ENCODE results near the gene DOCK2. TPM values are rescaled to one million over a fixed set of nuclear protein-coding genes. Genes with fewer than 3 reads are reported as not detected.

The DOCK2 gene
- total and polyA plus RNA-seq, 2 donors from 2014 or later: 1.0 to 42.0 TPM

GRCh38 chr5:170110403-170111087 is 473.5 kb downstream of the DOCK2 start:
- Histone ChIP-seq H3K9ac (ENCODE audit: low read length in 3 of 3) (no peak overlapping the region), H3K27me3 (ENCODE audit: control insufficient read depth, insufficient read depth, low read length) (no peaks in the 10 kb centered on the region), H3K27ac (ENCODE audit: low read depth in 2 of 2, low read length in 2 of 2) (no peak overlapping the region), H3K36me3 (ENCODE audit: control insufficient read depth in 2 of 3, insufficient read depth in 3 of 3, low read length in 3 of 3) (no peaks in the 10 kb centered on the region), H3K4me1 (ENCODE audit: control insufficient read depth in 2 of 3, insufficient read depth in 2 of 3, low read depth in 1 of 3, low read length in 3 of 3) (no peaks in the 10 kb centered on the region), H3K4me3 (ENCODE audit: low read length in 3 of 3) (no peak overlapping the region), H3K9me3 (ENCODE audit: control insufficient read depth in 2 of 3, insufficient read depth in 1 of 3, low read length in 3 of 3) (no peaks in the 10 kb centered on the region)
- TF ChIP-seq CTCF (IDR thresholded peaks at IDR 0.05; ENCODE audit: borderline replicate concordance, extremely low read depth, insufficient read depth): no peak
- DNase-seq (no peak), FAIRE-seq (no peak)
- intact Hi-C loops (cut with DNase I): no loop called here

GRCh38 chr5:170111088-170111785 is 474.2 kb downstream of the DOCK2 start:
- Histone ChIP-seq H3K4me3 (ENCODE audit: low read length in 3 of 3) (no peak overlapping the region), H3K4me1 (ENCODE audit: control insufficient read depth in 2 of 3, insufficient read depth in 2 of 3, low read depth in 1 of 3, low read length in 3 of 3) (no peaks in the 10 kb centered on the region), H3K27ac (ENCODE audit: low read depth in 2 of 2, low read length in 2 of 2) (no peak overlapping the region), H3K9me3 (ENCODE audit: control insufficient read depth in 2 of 3, insufficient read depth in 1 of 3, low read length in 3 of 3) (no peaks in the 10 kb centered on the region), H3K9ac (ENCODE audit: low read length in 3 of 3) (no peak overlapping the region), H3K27me3 (ENCODE audit: control insufficient read depth, insufficient read depth, low read length) (no peaks in the 10 kb centered on the region), H3K36me3 (ENCODE audit: control insufficient read depth in 2 of 3, insufficient read depth in 3 of 3, low read length in 3 of 3) (no peaks in the 10 kb centered on the region)
- intact Hi-C loops (cut with DNase I): no loop called here
- DNase-seq (no peak), FAIRE-seq (no peak)
- no peak for TF ChIP-seq CTCF (IDR thresholded peaks at IDR 0.05; ENCODE audit: borderline replicate concordance, extremely low read depth, insufficient read depth)

- TF ChIP-seq CTCF (IDR thresholded peaks at IDR 0.05; ENCODE audit: borderline replicate concordance, extremely low read depth, insufficient read depth): no peak
- no peaks in the 10 kb centered on the region for H3K27me3 ChIP-seq (ENCODE audit: control insufficient read depth, insufficient read depth, low read length)
- H3K27ac ChIP-seq (ENCODE audit: low read depth in 2 of 2, low read length in 2 of 2): no peak overlapping the region
- no peaks in the 10 kb centered on the region for H3K9me3 ChIP-seq (ENCODE audit: control insufficient read depth in 2 of 3, insufficient read depth in 1 of 3, low read length in 3 of 3)
- H3K9ac ChIP-seq (ENCODE audit: low read length in 3 of 3): no peak overlapping the region
- H3K4me1 ChIP-seq (ENCODE audit: control insufficient read depth in 2 of 3, insufficient read depth in 2 of 3, low read depth in 1 of 3, low read length in 3 of 3): no peaks in the 10 kb centered on the region
- no peak overlapping the region for H3K4me3 ChIP-seq (ENCODE audit: low read length in 3 of 3)
- FAIRE-seq (no peak), DNase-seq (no peak)
- H3K36me3 ChIP-seq (ENCODE audit: control insufficient read depth in 2 of 3, insufficient read depth in 3 of 3, low read length in 3 of 3): no peaks in the 10 kb centered on the region
- intact Hi-C loops (cut with DNase I): no loop called here
Observed at GRCh38 chr5:170112876-170113521, 475.9 kb downstream of the DOCK2 start.

Measured in kidney (tissue), 14 donors.